ENCODE results near the gene OSGIN1.

OSGIN1 gene

DNA sequence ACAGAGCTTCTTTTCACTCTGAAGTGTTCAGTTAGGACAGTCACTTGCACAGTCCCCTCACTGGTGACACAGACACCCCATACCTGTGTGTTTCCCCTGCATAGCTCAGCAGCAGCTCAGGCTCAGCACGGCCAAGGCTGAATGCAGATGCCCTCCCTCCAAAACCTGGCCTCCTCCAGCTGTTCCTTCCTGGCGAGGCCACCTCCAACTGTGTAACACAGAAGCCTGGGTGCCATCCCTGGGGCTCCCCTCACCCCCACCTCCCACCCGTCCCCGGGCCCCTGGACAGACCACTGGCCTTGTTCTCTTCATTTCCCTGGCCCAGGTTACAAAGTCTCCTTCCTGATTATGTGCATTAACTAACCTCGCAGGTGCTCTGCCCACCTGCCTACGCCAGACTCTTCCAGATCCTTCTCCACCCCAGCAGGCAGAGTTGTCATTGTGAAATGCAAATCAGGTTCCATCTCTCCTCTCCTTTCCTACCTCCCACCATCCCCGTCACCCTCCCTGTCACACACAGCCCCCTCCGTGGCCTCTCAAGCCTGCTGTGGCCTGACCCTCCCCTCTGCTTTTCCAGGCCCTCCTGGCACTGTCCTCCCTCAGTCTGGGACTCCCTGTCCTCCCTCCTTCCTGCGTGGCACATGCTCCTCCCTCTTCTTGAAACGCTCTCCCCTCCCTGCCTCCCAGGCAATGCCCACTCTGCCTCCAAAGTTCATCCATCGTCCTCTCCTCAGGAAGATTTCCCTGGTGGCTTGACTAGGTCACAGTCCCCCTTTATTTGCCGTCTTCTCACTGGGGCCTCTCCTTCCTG lies 27.7 kb upstream of the OSGIN1 start:
- Histone ChIP-seq H3K79me2 (ENCODE audit: control insufficient read depth, insufficient read depth, low read length, poor library complexity) (no peaks in the 10 kb centered on the region), H3K9me3 (ENCODE audit: insufficient read depth, low read depth, low read length) (no peaks in the 10 kb centered on the region), H3K18ac (ENCODE audit: low read length) (no peak overlapping the region), H3K27me3 (ENCODE audit: insufficient read depth, low read length) (no peaks in the 10 kb centered on the region), H3K4me3 (ENCODE audit: low read depth, low read length) (no peak overlapping the region), H3K23ac (ENCODE audit: low read length) (no peak overlapping the region), H3K36me3 (ENCODE audit: control insufficient read depth in 1 of 2, insufficient read depth in 2 of 2, low read length in 2 of 2) (no peaks in the 10 kb centered on the region), H3K27ac (ENCODE audit: low read depth, low read length) (no peak overlapping the region), H3K4me2 (ENCODE audit: low read length) (no peak overlapping the region), H3K14ac (ENCODE audit: low read length) (no peak overlapping the region), H3K79me1 (ENCODE audit: low read length) (no peaks in the 10 kb centered on the region), H2AFZ (ENCODE audit: insufficient read depth, low read length, poor library complexity) (no peak overlapping the region), H2AK5ac (ENCODE audit: low read length) (no peak overlapping the region), H4K91ac (ENCODE audit: low read depth, low read length) (no peak overlapping the region), H4K8ac (ENCODE audit: low read depth, low read length) (no peak overlapping the region), H3K4ac (ENCODE audit: low read depth, low read length) (no peak overlapping the region), H2BK12ac (ENCODE audit: low read length) (no peak overlapping the region), H3K9ac (ENCODE audit: low read length) (no peak overlapping the region), H3K4me1 (ENCODE audit: control insufficient read depth in 1 of 2, insufficient read depth in 2 of 2, low read length in 2 of 2) (peaks cover 5 to 15% of the 10 kb centered on the region in 2 experiments), H2BK5ac (ENCODE audit: low read depth, low read length, poor library complexity) (no peak overlapping the region), H2BK120ac (ENCODE audit: insufficient read depth, low read length, poor library complexity) (no peak overlapping the region), H4K12ac (ENCODE audit: low read depth, low read length) (no peak overlapping the region)
- no CpG with 5 or more reads among the region's 12 CpGs for WGBS (ENCODE audit: extremely low coverage, insufficient coverage, insufficient read length)
- no peak for DNase-seq

DNA sequence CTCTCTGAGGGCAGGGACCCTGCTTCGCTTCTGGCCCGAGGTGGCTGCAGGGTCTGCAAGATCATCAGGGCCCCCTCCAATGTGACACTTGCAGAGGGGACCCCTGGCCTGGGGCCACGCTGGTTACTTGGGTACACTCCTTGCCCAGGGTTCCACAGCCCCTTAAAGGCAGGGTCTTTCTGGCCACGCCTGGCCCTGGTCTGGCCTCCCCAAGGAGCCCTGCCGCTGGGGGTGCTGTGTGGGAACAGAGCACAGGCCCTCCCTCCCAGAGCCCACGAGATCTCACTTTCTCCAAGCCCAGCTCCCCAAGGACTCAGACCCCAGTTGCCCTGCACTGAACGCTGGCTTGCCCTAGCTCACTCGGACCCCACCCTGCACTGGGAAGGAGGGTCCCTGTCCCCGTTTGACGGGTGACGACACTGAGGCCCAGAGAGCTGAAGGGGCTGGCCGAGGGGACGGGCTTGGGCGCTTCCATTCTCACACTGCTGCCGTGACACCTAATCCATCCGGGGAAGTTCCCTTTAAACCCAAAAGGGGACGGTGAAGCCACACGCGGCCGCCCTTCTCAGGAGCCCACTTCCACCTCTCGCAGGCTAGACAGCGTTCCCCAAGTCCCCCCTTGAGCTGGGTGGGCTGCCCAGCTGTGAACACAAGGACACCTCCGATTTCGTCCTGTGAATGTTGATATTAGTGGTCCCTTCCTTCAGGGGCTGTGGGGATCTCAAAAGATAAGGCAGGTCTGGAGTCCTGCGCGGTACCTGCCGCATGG lies 26.9 kb upstream of the OSGIN1 start:
- no peak overlapping the region for H3K27ac ChIP-seq (ENCODE audit: low read depth, low read length)
- no peak overlapping the region for H3K4me3 ChIP-seq (ENCODE audit: low read depth, low read length)
- H3K14ac ChIP-seq (ENCODE audit: low read length) = no peak overlapping the region
- H3K23ac ChIP-seq (ENCODE audit: low read length) = no peak overlapping the region
- H3K4me2 ChIP-seq (ENCODE audit: low read length) = no peak overlapping the region
- H3K9me3 ChIP-seq (ENCODE audit: insufficient read depth, low read depth, low read length) = no peaks in the 10 kb centered on the region
- no peaks in the 10 kb centered on the region for H3K36me3 ChIP-seq (ENCODE audit: control insufficient read depth in 1 of 2, insufficient read depth in 2 of 2, low read length in 2 of 2)
- no peaks in the 10 kb centered on the region for H3K79me1 ChIP-seq (ENCODE audit: low read length)
- no peak overlapping the region for H4K8ac ChIP-seq (ENCODE audit: low read depth, low read length)
- no peak for DNase-seq
- no peak overlapping the region for H2AFZ ChIP-seq (ENCODE audit: insufficient read depth, low read length, poor library complexity)
- no peak overlapping the region for H2BK12ac ChIP-seq (ENCODE audit: low read length)
- H3K4me1 ChIP-seq (ENCODE audit: control insufficient read depth in 1 of 2, insufficient read depth in 2 of 2, low read length in 2 of 2) = peaks cover 5 to 15% of the 10 kb centered on the region in 2 experiments
- H3K4ac ChIP-seq (ENCODE audit: low read depth, low read length) = no peak overlapping the region
- H3K18ac ChIP-seq (ENCODE audit: low read length) = no peak overlapping the region
- H2BK5ac ChIP-seq (ENCODE audit: low read depth, low read length, poor library complexity) = no peak overlapping the region
- no peak overlapping the region for H4K12ac ChIP-seq (ENCODE audit: low read depth, low read length)
- H2AK5ac ChIP-seq (ENCODE audit: low read length) = peak overlapping the region; percentile 24
- H2BK120ac ChIP-seq (ENCODE audit: insufficient read depth, low read length, poor library complexity) = no peak overlapping the region
- no peaks in the 10 kb centered on the region for H3K27me3 ChIP-seq (ENCODE audit: insufficient read depth, low read length)
- H3K79me2 ChIP-seq (ENCODE audit: control insufficient read depth, insufficient read depth, low read length, poor library complexity) = no peaks in the 10 kb centered on the region
- H4K91ac ChIP-seq (ENCODE audit: low read depth, low read length) = no peak overlapping the region
- WGBS (ENCODE audit: extremely low coverage, insufficient coverage, insufficient read length) = no CpG with 5 or more reads among the region's 27 CpGs
- H3K9ac ChIP-seq (ENCODE audit: low read length) = no peak overlapping the region

DNA sequence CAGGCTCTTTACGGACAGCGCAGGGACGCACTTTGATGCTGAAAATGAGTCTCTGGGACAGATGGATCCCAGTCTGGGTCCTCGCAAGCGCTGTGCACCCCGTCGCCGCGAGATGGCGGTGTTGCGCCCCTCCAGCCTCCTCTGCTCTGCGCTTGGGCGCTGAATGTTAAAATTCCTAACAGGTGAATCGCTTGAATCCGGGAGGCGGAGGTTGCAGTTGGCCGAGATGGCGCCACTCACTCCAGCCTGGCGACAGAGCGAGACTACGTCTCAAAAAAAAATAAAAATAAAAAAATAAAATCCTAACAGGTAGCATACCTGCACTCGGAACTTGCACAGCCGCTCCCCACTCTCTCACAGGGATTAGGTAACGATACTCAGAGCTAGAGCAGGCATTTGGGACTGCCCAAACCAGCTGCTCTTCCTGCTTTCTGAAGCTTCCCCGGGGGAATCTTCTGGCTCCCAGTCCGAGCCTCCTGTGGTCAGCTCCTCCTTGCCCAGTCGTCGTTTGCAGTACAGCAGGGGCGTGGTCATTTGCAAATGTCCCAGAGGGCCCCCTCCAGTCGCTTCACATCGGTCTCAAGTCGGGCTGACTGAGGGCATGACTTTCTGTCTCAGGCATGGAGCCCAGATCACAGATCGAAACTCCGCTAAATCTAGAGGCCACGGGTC lies 26.2 kb upstream of the OSGIN1 start:
- no peak overlapping the region for H2AK5ac ChIP-seq (ENCODE audit: low read length)
- H4K12ac ChIP-seq (ENCODE audit: low read depth, low read length) = no peak overlapping the region
- no peak overlapping the region for H4K8ac ChIP-seq (ENCODE audit: low read depth, low read length)
- no peak overlapping the region for H4K91ac ChIP-seq (ENCODE audit: low read depth, low read length)
- H2AFZ ChIP-seq (ENCODE audit: insufficient read depth, low read length, poor library complexity) = no peak overlapping the region
- no peak overlapping the region for H2BK12ac ChIP-seq (ENCODE audit: low read length)
- H2BK5ac ChIP-seq (ENCODE audit: low read depth, low read length, poor library complexity) = no peak overlapping the region
- no CpG with 5 or more reads among the region's 35 CpGs for WGBS (ENCODE audit: extremely low coverage, insufficient coverage, insufficient read length)
- H3K4me3 ChIP-seq (ENCODE audit: low read depth, low read length) = no peak overlapping the region
- no peak overlapping the region for H2BK120ac ChIP-seq (ENCODE audit: insufficient read depth, low read length, poor library complexity)
- H3K4ac ChIP-seq (ENCODE audit: low read depth, low read length) = no peak overlapping the region
- no peaks in the 10 kb centered on the region for H3K79me2 ChIP-seq (ENCODE audit: control insufficient read depth, insufficient read depth, low read length, poor library complexity)
- DNase-seq = peak; percentile 90 to 97
- no peak overlapping the region for H3K9ac ChIP-seq (ENCODE audit: low read length)
- peak overlapping the region; percentile 64 for H3K4me2 ChIP-seq (ENCODE audit: low read length)
- H3K4me1 ChIP-seq (ENCODE audit: control insufficient read depth in 1 of 2, insufficient read depth in 2 of 2, low read length in 2 of 2) = peaks cover 5 to 15% of the 10 kb centered on the region in 2 experiments
- H3K18ac ChIP-seq (ENCODE audit: low read length) = no peak overlapping the region
- H3K14ac ChIP-seq (ENCODE audit: low read length) = no peak overlapping the region
- no peaks in the 10 kb centered on the region for H3K27me3 ChIP-seq (ENCODE audit: insufficient read depth, low read length)
- H3K79me1 ChIP-seq (ENCODE audit: low read length) = no peaks in the 10 kb centered on the region
- H3K23ac ChIP-seq (ENCODE audit: low read length) = no peak overlapping the region
- H3K9me3 ChIP-seq (ENCODE audit: insufficient read depth, low read depth, low read length) = no peaks in the 10 kb centered on the region
- H3K36me3 ChIP-seq (ENCODE audit: control insufficient read depth in 1 of 2, insufficient read depth in 2 of 2, low read length in 2 of 2) = no peaks in the 10 kb centered on the region
- H3K27ac ChIP-seq (ENCODE audit: low read depth, low read length) = peak overlapping the region; percentile 64

DNA sequence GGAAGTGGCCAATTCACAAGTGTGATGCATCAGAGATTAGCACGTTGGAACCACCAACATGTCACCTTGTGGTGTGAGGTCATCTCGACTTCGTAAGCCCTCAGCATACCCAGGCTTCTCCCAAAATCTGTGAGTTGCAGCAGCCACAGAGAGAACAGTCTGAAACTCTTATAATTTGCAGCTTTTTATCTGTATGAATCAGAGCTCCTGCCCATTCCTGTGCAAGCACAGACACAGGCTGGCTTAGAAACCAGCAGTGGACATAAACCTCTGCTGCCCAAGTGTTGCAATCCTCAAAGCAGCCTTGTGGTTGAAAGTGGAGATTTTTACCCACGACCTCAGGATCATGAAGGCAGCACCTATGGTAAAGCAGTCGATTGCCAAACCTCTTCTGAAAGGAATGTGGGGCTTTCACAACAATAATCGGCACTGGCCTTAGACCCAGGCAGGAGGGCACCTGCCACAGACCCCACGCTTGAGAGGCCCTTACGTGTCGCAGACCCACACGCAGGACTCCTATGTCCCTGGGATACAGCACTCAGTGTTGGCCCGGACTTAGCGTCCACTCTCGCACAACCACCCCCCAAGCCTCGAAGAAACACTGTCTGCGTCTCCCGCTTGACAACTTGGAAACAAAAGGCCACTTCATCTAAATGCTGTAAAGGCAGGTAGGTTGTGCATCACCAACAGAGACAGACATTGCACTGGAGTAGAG lies 24.5 kb upstream of the OSGIN1 start:
- no peak overlapping the region for H3K27ac ChIP-seq (ENCODE audit: low read depth, low read length)
- no peak overlapping the region for H3K14ac ChIP-seq (ENCODE audit: low read length)
- DNase-seq = peak; percentile 41 to 43
- H2AFZ ChIP-seq (ENCODE audit: insufficient read depth, low read length, poor library complexity) = no peak overlapping the region
- no peak overlapping the region for H3K18ac ChIP-seq (ENCODE audit: low read length)
- no peak overlapping the region for H3K4me3 ChIP-seq (ENCODE audit: low read depth, low read length)
- H3K4me2 ChIP-seq (ENCODE audit: low read length) = no peak overlapping the region
- no peaks in the 10 kb centered on the region for H3K79me1 ChIP-seq (ENCODE audit: low read length)
- H4K91ac ChIP-seq (ENCODE audit: low read depth, low read length) = no peak overlapping the region
- H4K12ac ChIP-seq (ENCODE audit: low read depth, low read length) = no peak overlapping the region
- no peak overlapping the region for H2AK5ac ChIP-seq (ENCODE audit: low read length)
- H4K8ac ChIP-seq (ENCODE audit: low read depth, low read length) = no peak overlapping the region
- no peaks in the 10 kb centered on the region for H3K36me3 ChIP-seq (ENCODE audit: control insufficient read depth in 1 of 2, insufficient read depth in 2 of 2, low read length in 2 of 2)
- no peak overlapping the region for H3K4ac ChIP-seq (ENCODE audit: low read depth, low read length)
- H2BK120ac ChIP-seq (ENCODE audit: insufficient read depth, low read length, poor library complexity) = no peak overlapping the region
- H2BK5ac ChIP-seq (ENCODE audit: low read depth, low read length, poor library complexity) = no peak overlapping the region
- no peaks in the 10 kb centered on the region for H3K27me3 ChIP-seq (ENCODE audit: insufficient read depth, low read length)
- H3K9ac ChIP-seq (ENCODE audit: low read length) = no peak overlapping the region
- no peak overlapping the region for H2BK12ac ChIP-seq (ENCODE audit: low read length)
- whole genome bisulfite sequencing (ENCODE audit: extremely low coverage, insufficient coverage, insufficient read length) = no CpG with 5 or more reads among the region's 16 CpGs
- H3K23ac ChIP-seq (ENCODE audit: low read length) = no peak overlapping the region
- H3K9me3 ChIP-seq (ENCODE audit: insufficient read depth, low read depth, low read length) = no peaks in the 10 kb centered on the region
- H3K4me1 ChIP-seq (ENCODE audit: control insufficient read depth in 1 of 2, insufficient read depth in 2 of 2, low read length in 2 of 2) = peaks cover 5 to 15% of the 10 kb centered on the region in 2 experiments
- H3K79me2 ChIP-seq (ENCODE audit: control insufficient read depth, insufficient read depth, low read length, poor library complexity) = no peaks in the 10 kb centered on the region

Data from trophoblast cell (in vitro differentiated cells and primary cell).